Measurements from ENCODE around the gene COL23A1. TPM values are rescaled to one million over a fixed set of nuclear protein-coding genes. Genes with fewer than 3 reads are reported as not detected.
"Not testable (repeated sequence)": the region's sequence is repeated elsewhere in the genome, so short reads cannot be mapped to it uniquely, and the experiment has no call there.

COL23A1 gene
- total RNA-seq, 1 experiment from 2014 or later = not detected

DNA sequence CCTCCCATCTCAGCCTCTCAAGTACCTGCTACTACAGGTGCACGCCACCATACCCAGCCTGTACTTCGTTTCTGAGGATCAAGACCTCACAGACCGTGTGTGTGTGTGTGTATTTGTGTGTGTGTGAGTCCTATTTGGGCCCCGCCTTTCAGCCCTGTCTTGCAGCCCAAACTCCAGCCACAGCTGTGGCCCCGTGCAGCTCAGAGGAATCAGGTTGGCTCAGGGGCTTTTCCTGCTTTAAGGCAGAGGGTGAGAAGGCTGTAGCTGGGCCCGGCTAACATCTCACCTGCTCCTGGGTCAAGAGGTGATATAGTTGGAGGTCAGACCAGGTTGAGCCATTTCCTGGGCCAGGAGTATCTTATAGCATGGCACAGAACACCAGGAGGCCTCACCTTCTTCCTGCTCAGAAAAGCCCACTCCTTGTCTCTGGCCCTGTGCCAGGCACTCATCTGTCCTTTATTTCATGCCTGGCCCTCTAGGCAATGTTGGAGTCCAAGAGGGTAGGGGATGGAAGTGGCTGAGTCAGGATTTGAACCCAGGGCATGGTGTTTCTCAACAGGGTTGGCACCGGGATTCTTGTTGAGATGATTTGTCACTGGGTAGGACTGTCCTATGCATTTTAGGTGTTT is 356.0 kb downstream of the COL23A1 start:
- in situ Hi-C loops (cut with HindIII; ENCODE audit: low pct_unique_long_range_greater_than_20kb, low sequenced_read_pairs) = no loop called here
- DNase-seq (ENCODE audit: low read depth, low spot score) = no peak

DNA sequence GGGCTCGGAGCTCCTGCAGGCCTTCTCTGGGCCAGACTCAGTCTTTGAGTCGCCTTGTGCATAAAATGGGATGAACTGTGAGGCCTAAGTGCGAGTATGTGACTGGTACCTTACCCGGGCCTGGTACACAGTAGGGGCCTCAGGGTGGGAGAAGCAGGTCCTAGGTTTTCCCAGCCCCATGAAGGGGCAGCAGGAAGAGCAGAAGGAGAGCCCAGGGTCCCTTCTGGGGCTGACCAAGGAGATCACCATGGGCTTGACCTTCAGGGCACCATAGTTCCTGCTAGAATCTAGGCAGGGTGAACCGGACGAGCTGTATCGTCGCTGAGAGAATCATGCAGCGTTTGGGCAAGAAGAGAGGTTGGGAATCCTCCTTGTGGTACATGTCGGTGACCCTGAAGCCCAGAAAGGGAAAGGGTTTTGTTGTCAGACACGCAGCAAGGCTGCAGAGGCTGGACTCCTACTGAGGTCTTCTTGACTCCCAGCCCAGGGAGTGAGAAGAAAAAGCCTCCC is 357.2 kb downstream of the COL23A1 start:
- no peak for DNase-seq (ENCODE audit: low read depth, low spot score)
- in situ Hi-C loops (cut with HindIII; ENCODE audit: low pct_unique_long_range_greater_than_20kb, low sequenced_read_pairs) = no loop called here

DNA sequence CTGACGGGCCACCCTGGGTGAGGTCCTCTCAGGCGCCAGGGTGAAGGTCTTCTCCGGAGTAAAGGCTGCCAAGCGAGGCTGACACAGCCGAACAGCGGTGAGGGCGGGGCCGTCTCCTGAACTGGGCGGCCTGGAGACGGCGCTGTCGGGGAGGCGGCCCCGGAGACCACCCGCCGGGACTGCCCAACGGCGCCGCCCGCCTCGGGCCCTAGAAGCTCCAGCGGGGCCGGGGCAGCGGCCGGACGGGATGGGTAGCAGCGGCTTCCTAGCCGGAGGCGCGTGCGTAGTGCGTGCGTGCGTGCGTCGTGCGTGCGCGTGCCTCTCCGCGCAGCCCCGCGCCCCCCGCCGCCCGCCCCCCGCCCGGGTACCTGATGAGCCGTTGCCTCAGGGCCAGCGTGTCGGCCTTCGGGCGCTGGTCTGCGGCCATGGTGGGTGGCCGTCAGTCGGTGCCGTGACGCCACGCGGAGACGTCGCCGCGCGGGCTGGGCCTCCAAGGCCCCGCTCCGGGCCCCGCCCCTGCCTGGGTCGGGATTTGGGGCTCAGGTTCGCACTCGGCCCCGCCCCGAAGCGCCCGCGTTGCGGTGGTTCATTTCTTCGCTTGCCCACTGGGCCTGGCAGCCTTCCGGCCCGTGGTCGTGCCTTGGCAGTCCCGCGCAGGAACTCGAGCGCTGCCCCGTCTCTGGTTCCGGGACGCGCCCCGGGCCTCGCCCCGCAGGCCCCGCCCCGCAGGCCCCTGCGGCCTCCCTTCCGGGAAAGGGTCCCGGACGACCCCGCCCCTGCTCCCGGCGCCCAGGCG is 357.9 kb downstream of the COL23A1 start, which contains the start of gene PHYKPL:
PHYKPL (minus strand) TSS at position 679 of the 796 bp plus-strand sequence; CDS start at position 427, 252 bp downstream.
- DNase-seq (ENCODE audit: low read depth, low spot score) = peak; percentile 56
- in situ Hi-C loops (cut with HindIII; ENCODE audit: low pct_unique_long_range_greater_than_20kb, low sequenced_read_pairs) = no loop called here

DNA sequence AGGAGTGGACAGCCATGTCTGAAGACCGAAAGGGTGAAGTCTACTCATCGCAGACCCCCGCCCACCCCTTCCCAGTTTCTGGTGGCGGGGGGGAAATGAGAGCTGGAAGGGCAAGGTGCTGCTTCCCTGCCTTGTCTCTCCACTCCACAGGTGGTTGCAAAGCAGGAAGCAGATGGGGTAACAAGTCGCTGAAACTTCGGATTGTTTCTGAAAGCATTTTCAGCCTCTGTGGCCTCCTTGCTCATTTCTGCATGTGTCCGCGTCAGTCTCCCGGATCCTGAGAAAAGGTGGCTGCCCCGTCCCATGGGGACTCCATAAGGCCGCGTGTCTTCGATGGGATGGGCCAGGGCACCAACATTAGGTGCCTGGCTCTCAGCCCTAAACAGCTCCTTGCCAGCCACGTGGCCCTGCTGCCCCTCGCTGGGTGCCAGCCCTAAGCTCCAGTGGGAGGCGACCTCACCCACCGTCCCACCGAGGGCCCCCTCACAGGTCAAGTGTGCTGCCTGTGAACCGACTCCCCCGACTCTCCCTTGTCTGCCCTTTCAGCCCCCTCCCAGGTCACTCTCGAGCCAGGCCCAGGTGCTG is 358.6 kb downstream of the COL23A1 start:
- in situ Hi-C loops (cut with HindIII; ENCODE audit: low pct_unique_long_range_greater_than_20kb, low sequenced_read_pairs) = no loop called here
- DNase-seq (ENCODE audit: low read depth, low spot score) = no peak

DNA sequence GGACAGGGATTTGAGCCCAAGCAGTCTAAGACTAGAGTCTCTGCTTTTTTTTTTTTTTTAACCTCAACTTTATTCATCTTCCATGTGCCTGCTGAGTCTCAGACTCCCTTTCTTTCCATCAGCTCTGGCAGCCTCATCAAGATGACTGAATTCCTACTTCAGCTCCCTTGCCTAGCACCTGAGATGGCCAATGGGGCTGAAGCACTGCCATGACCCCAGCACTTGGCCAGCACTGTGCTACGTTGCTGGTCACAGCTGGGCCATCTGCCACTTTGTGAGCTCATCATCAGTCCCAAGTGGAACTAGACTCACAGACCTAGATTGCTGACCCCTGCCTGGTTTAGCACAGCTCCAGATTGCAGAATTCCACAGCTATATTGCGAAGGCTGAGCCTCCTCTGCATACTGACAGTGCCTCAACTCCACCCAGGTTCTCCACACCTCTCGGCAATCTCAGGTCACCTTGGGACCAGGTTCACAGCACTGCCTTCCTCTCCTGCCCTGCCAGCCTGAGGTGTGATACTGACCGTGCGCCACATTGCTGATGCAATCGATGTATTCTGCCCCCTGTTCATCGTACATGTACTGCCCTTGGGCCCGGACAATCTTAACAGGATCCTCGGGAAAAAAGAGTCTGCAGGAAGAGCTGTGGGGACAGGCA is 359.2 kb downstream of the COL23A1 start:
- in situ Hi-C loops (cut with HindIII; ENCODE audit: low pct_unique_long_range_greater_than_20kb, low sequenced_read_pairs) = no loop called here
- no peak for DNase-seq (ENCODE audit: low read depth, low spot score)

DNA sequence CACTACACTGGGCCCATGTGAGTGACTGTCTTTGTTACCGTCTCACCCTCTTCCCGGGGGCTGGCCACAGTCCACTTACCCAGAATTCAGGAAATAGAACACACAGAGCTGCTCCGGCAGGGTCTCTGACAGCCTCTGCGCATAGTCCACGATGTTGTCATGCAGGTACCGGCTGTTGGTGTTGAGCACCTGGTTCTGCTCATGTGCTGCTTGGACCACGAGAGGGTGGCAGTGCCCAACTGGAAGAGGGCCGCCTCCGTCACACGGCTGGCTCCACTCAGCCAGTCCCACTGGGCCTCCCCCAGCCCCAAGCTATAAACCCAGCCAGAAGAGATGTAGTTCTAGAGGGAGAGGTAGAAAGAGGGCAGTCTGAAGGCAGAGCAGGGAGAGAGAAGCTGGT is 360.3 kb downstream of the COL23A1 start:
- no peak for DNase-seq (ENCODE audit: low read depth, low spot score)
- in situ Hi-C loops (cut with HindIII; ENCODE audit: low pct_unique_long_range_greater_than_20kb, low sequenced_read_pairs) = no loop called here

DNA sequence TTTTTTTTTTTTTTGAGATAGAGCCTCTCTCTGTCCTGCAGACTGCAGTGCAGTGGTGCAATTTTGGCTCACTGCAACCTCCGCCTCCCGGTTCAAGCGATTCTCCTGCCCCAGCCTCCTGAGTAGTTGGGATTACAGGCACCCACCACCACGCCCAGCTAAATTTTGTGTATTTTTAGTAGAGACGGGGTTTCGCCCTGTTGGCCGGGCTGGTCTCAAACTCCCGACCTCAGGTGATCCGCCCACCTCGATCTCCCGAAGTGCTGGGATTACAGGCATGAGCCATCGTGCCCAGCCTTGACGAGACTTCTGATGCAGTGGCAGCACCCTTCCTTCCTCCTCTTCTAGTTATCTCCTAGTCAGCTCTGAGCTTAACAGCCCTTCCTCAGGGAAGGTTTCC is 361.1 kb downstream of the COL23A1 start:
- DNase-seq (ENCODE audit: low read depth, low spot score); in situ Hi-C loops (cut with HindIII; ENCODE audit: low pct_unique_long_range_greater_than_20kb, low sequenced_read_pairs): not testable (repeated sequence)

DNA sequence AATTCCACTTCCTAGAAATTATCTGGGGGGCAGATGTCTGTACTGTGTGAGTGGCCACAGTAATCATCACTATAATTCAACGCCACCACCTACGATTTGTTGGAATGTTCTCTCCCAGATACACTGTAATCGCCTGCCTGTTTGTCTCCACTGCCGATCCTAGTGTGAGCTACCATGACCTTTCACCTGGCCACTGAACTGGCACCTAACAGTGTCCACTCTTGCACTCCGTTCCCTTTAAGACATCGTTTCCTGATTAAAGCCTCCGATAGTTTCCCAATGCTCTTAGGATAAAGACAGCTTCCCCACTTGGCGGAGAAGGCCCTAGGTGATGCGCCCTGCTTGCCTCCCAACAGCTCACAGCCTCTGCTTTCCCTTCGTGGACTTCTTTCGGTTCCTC is 361.6 kb downstream of the COL23A1 start:
- DNase-seq (ENCODE audit: low read depth, low spot score) = no peak
- in situ Hi-C loops (cut with HindIII; ENCODE audit: low pct_unique_long_range_greater_than_20kb, low sequenced_read_pairs) = no loop called here

DNA sequence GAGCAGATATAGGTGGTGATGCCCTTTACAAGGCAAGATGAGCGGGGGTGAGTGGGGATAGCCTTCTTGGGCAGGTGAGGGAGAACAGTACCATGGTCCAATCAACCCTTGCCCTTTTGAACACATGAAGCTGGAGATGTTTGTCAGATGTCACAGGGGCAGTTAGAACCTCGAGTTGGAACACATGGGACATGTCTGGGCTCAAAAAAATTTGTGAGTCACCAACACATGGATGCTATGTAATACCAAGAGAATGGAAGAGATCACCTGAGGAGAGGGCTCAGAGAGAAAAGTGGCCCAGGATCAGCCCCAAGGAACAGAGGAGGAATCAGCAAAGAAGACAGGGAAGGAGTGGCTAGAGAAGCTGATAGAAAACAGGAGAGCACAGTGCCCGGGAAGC is 362.3 kb downstream of the COL23A1 start:
- no peak for DNase-seq (ENCODE audit: low read depth, low spot score)
- in situ Hi-C loops (cut with HindIII; ENCODE audit: low pct_unique_long_range_greater_than_20kb, low sequenced_read_pairs) = no loop called here

DNA sequence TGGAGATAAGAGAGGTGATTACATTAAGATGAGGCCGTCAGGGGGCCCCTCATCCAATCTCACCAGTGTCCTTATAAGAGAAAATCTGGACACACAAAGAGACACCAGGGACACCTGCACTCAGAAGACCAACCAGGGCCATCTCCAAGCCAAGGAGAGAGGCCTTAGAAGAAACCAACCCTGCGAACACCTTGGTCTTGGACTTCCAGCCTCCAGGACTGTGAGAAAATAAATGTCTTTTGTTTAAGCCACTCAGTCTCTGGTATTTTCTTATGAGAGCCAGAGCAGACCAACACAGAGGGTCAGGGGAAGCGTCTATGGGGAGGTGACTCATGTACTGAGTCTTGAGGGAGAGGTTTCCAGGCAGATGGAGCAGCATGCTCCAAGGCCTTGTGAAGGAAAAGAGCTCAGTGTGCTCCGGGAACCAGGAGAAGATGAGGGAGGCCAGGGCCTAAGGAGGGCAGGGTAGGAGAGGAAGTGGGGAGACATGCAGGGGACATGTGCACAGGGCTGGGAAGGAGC is 363.0 kb downstream of the COL23A1 start:
- no peak for DNase-seq (ENCODE audit: low read depth, low spot score)

DNA sequence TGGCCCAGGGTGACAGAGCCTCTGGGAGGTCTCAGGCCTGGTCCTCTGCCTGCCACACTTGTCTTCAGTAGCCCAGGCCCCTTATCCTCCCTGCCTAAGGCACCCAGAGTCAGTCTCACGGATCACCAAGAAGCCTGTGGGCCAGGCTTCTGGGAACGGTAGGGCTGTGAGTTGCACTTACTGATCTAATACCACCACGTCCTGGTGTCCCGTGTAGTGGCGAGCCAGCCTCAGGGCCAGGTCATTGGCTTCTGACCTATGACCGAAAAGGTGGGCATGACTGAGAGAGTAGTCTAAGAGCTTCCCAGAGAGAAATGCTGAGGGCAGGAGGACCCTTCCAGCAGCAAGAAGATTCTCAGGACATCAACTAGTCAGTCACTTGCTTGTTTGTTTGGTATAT is 365.0 kb downstream of the COL23A1 start:
- no peak for DNase-seq (ENCODE audit: low read depth, low spot score)
- in situ Hi-C loops (cut with HindIII; ENCODE audit: low pct_unique_long_range_greater_than_20kb, low sequenced_read_pairs) = no loop called here

More for the DNA sequence above, 363.0 kb downstream of the COL23A1 start:
- in situ Hi-C loops (cut with HindIII; ENCODE audit: low pct_unique_long_range_greater_than_20kb, low sequenced_read_pairs) = no loop called here

DNA sequence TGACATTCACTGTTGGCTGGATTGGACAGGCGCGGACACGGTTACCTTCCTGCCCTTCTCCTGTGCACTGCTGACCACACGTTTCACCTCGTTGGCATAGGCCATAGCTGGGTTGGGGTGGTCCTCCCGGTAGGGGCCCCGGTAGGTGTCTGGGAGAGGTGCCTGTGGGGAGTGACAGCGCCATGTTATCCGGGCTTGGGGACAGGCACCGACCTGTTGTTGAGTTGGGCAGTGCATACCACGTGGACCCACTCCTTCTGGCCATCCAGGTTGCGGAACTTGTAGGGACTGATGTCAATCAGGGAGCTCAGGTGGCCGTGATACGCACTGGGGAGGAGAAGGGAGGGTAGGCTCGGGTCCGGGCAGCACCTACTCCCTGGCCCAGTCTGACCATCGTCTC is 365.8 kb downstream of the COL23A1 start:
- no peak for DNase-seq (ENCODE audit: low read depth, low spot score)
- in situ Hi-C loops (cut with HindIII; ENCODE audit: low pct_unique_long_range_greater_than_20kb, low sequenced_read_pairs) = no loop called here

DNA sequence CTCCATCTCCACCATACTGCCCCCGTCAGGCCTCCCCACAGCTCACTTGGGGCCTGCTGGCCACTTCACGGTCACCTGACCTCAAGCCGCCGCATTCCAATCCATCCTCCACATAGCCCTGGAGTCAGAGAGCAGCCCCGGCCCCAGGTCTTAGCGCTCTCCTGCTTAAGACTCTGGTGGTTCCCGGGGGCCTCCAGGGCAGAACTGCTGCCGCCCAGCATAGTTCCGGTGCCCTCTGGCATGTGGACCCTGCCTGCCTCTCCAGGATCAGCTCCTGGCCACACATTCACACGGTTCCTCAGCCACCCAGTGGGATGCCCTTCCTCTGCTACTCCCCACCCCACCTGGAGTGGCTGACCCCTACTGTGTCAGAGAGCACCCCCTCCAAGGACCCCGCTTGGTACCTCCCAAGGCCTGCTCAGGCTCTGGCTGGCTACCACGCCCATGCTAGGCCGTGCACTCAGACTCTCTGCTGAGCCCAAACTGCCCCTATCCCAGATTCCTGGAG is 366.3 kb downstream of the COL23A1 start:
- no peak for DNase-seq (ENCODE audit: low read depth, low spot score)
- in situ Hi-C loops (cut with HindIII; ENCODE audit: low pct_unique_long_range_greater_than_20kb, low sequenced_read_pairs) = no loop called here

DNA sequence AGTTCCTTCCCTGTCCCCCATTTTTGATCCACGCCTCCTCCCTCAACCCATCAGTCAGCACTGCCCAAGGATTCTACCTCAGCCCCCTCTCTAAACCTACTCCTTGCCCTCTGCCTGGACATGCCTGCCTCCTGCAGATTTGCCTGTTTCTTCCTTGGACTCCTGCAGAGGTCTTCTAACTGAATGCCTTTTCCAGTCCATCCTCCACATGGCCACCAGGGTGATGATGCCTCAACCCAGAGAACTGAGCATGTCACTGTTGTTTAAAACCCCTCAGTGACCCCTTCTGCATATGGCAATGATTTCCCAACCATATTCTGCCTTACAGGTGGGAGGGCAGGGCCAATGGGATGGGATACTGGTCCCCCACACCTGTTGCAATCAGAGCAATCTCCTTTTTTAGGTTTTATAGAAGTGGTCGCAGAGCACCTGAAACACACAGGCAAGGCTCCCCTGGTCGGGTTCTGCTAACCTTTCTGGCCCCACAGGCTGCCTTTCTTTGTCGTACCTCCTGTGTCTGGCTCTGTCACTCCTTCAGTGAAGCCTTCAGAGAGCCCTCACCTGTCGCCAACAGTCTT is 366.9 kb downstream of the COL23A1 start:
- in situ Hi-C loops (cut with HindIII; ENCODE audit: low pct_unique_long_range_greater_than_20kb, low sequenced_read_pairs) = no loop called here
- no peak for DNase-seq (ENCODE audit: low read depth, low spot score)

DNA sequence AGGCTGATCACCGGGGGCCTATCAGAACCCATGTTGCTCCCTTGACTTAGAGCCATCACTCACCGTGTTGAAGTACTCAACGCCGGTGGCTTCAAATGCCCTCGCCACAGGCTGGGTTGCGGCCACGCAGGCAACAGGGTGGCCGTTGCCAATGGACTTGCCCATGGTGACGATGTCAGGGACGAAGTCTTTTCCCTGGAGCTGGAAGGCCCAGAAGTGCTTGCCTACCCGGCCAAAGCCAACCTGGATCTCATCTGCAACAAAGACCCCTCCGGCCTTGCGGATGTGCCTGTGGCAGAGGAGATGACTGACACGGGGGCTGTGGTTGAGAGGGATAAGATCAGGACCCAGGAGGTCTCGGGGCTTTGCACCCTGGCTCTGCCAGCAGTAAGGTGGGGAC is 367.9 kb downstream of the COL23A1 start:
- in situ Hi-C loops (cut with HindIII; ENCODE audit: low pct_unique_long_range_greater_than_20kb, low sequenced_read_pairs) = no loop called here
- DNase-seq (ENCODE audit: low read depth, low spot score) = no peak

DNA sequence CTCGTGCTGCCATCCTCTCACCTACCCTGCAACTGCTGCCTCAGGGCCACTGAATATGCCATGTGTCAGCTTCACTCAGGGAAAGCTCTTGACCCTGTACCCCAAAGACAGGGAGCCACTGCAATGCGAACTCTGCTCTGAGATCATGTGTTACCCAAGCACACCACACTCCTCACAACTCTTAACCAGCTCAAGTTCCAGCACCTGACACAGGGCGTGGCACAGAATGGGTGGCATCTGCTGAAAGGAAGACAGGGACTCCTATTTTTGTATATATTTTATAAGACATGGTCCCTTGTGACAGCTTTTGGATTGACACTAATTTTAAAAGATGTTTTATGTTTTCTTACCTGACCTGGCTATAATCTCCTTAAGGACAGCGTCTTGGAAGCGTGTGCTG is 368.3 kb downstream of the COL23A1 start:
- no peak for DNase-seq (ENCODE audit: low read depth, low spot score)
- in situ Hi-C loops (cut with HindIII; ENCODE audit: low pct_unique_long_range_greater_than_20kb, low sequenced_read_pairs) = no loop called here

DNA sequence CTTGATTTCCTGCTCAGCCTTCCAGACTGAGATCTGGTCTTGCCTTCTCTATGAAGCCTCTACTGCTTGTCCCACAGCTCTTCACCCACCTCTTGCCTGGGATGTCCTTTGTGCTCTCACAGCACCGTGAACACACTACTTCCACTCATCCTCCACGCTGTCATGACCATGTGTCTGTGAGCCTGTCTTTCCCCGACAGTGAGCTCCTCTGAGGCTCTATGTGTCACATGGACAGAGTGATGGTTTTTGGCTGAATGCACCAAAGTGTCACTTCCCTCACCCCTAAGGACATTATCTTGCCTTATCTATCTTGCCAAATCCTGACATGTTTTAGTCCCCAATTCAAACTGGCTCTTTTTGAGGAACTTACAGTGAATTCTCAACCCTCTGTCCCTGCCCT is 368.9 kb downstream of the COL23A1 start:
- DNase-seq (ENCODE audit: low read depth, low spot score) = no peak

More for the DNA sequence above, 368.9 kb downstream of the COL23A1 start:
- in situ Hi-C loops (cut with HindIII; ENCODE audit: low pct_unique_long_range_greater_than_20kb, low sequenced_read_pairs) = no loop called here
